GM23248 (cell line): ENCODE data around the gene PLCD3.

Source experiments
- EZH2 ChIP-seq: fragments of 200-600 bp; sonication (generic); IDR thresholded peaks from 2 replicates; pipeline ENCODE4 v1.6.1; 2018; ENCODE audit warnings: antibody characterized with exemption, mild to moderate bottlenecking; ENCODE audit not compliant: insufficient read depth, poor library complexity, severe bottlenecking
- EZH2phosphoT487 ChIP-seq: fragments of 200-600 bp; sonication (generic); IDR thresholded peaks from 2 replicates; pipeline ENCODE4 v1.6.1; 2018; ENCODE audit warnings: antibody characterized with exemption, moderate library complexity, mild to moderate bottlenecking, low read depth; ENCODE audit not compliant: insufficient read depth

GRCh38 chr17:45125509-45125908 is 6.8 kb downstream of the PLCD3 start:
- TF ChIP-seq EZH2 (no peak), EZH2phosphoT487 (no peak)
